Measurements from ENCODE around the gene ILDR1.
"Not testable (repeated sequence)": the region's sequence is repeated elsewhere in the genome, so short reads cannot be mapped to it uniquely, and the experiment has no call there.

The ILDR1 gene

DNA sequence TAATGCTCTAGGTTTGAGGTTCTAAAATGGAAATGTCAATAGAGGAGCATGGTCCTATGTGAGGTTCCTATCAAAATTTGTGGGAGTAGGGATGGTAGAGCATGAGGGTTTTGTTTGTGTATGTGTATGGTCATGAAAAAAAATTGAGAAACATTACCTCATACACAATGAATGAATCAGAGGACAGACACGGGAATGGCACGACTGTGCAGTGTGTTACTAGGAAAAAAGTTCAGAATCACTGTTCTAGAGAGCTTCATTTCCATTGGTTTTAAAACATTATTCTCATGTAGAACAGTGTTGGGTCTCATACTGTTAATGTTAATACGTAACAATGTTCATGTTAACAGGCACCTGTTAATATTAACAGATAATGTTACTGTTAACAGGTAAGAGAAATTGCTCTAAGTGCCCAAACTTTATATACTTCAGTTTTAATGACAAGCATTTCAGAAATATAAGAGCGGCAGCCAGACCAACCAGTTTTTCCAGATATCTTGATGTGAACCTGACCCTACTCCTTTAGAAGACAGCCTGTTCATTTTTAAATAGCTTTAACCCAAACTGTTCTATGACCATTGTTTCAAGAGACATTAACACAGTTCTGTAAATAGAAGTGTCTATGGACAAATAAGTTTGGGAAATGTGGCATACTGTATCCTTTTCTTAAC lies 79.8 kb downstream of the ILDR1 start:
- DNase-seq: no peak

DNA sequence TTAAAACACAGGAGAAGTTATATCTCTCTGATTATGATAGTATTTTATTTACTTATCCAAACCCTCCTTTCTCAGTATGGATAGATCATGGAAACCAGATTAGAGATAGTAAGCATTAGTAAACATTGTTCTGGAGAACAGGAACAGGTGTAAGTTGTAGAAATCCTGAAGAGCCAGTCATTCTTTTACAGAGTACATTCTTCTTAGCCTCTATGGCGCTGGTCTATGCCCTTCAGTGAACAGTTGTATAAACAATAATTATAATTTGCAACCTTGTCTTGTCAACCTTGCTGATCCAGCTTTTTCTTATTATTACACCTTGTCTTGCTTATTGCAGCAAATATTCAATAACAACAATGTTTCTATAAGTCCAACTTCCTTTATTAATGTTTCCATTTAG lies 80.5 kb downstream of the ILDR1 start:
- no peak for DNase-seq

DNA sequence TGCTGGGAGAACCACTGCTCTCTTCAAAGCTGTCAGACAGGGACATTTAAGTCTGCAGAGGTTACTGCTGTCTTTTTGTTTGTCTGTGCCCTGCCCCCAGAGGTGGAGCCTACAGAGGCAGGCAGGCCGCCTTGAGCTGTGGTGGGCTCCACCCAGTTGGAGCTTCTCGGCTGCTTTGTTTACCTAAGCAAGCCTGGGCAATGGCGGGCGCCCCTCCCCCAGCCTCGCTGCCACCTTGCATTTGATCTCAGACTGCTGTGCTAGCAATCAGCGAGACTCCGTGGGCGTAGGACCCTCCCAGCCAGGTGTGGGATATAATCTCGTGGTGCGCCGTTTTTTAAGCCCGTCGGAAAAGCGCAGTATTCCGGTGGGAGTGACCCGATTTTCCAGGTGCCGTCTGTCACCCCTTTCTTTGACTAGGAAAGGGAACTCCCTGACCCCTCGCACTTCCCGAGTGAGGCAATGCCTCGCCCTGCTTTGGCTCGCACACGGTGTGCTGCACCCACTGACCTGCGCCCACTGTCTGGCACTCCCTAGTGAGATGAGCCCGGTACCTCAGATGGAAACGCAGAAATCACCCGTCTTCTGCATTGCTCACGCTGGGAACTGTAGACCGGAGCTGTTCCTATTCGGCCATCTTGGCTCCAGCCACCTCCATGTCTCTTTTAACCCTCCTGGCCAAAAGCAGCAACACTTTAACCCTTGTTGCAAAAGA lies 83.7 kb downstream of the ILDR1 start:
- not testable (repeated sequence) for DNase-seq
